Calu3 (cell line): Measurements from ENCODE around the gene IGF1R. TPM values are rescaled to one million over a fixed set of nuclear protein-coding genes. Genes with fewer than 3 reads are reported as not detected.

ENCODE experiments used
- BruUV-seq: library from RNA; stranded (reverse); fragments of 400-500 nt; replicated peaks from 2 replicates; lab custom pipeline; 2021; lab: Mats Ljungman, UMichigan
- CTCF ChIA-PET: fragments of 300-600 bp; sonication (Branson Sonifier 250); formaldehyde crosslinking; loops from one replicate; lab custom pipeline; 2022; ENCODE audit warnings: antibody characterized with exemption; lab: Charles Lee
- DNase-seq: peaks from one replicate; pipeline ENCODE4 v3.0.0; 2022
- H3K27ac Mint-ChIP-seq: one replicate; pipeline ENCODE4 v1.8.0; 2022; ENCODE audit warnings: mixed read lengths; ENCODE audit not compliant: unreplicated experiment
- H3K27me3 Mint-ChIP-seq: one replicate; pipeline ENCODE4 v1.8.0; 2022; ENCODE audit warnings: mixed read lengths; ENCODE audit not compliant: unreplicated experiment
- H3K36me3 Mint-ChIP-seq: one replicate; pipeline ENCODE4 v1.8.0; 2022; ENCODE audit warnings: mild to moderate bottlenecking, moderate library complexity, mixed read lengths; ENCODE audit not compliant: insufficient read depth, unreplicated experiment
- H3K4me1 Mint-ChIP-seq: one replicate; pipeline ENCODE4 v1.8.0; 2022; ENCODE audit warnings: mild to moderate bottlenecking, low read depth, mixed read lengths; ENCODE audit not compliant: unreplicated experiment
- H3K4me3 Mint-ChIP-seq: one replicate; pipeline ENCODE4 v1.8.0; 2022; ENCODE audit warnings: mild to moderate bottlenecking, low read depth, moderate library complexity, mixed read lengths; ENCODE audit not compliant: unreplicated experiment
- H3K9me3 Mint-ChIP-seq: one replicate; pipeline ENCODE4 v1.8.0; 2022; ENCODE audit warnings: low read depth, mixed read lengths; ENCODE audit not compliant: unreplicated experiment
- intact Hi-C: fragments of 100-400 bp; cut with micrococcal nuclease; formaldehyde crosslinking; loops from one replicate; pipeline ENCODE4 v1.10.0; 2022; ENCODE audit not compliant: unreplicated experiment
- total RNA-seq: library from RNA; stranded (reverse); gene quantifications from 2 replicates; pipeline ENCODE4 v1.2.3, GENCODE V29; 2022
- TF ChIP-seq, protein P1 (sequence below): fragments of 200-600 bp; IDR thresholded peaks from one replicate; pipeline ENCODE4 v1.8.0; 2022; ENCODE audit warnings: antibody characterized with exemption; ENCODE audit not compliant: unreplicated experiment

The IGF1R gene
- total RNA-seq, 1 experiment from 2014 or later: 73.9 TPM

DNA sequence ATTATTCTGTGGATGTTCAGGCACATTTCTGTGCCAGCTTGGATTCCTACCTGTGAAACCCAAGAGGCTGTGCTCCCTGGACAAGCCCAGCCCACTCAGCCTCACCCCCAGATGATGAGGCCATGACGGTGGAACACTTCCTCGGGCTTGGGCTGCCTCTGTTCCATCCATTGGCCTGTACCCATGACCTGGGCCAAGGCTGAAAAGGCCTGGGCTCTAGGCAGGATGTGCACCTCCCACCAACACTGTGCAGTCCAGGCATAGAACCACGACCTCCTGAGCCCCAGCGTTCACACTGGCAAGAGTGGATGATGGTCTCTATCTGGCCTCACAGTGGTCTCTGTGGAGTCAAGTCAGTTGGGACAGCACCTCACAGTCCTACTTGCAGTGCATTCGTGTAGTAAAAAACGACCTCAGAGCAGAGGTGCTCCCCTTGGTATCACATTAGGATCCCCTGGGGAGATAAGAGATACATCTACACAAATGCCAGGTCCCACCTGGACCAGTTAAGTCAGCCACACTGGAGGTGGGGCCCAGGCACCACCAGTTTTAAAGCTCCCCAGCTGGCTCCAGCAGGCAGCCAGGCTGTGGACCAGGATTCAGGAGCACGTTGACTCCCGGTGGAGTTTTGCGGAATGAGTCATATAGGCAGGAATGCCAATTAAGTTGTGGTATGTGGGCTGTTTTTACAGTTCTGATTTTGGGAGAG, 39.0 kb upstream of the IGF1R start:
- intact Hi-C loops: loop anchor here (1.0 kb wide), 1 partner anchor 38 kb away; no protein-coding TSS in a partner anchor
- peak; percentile 66 for DNase-seq
- CTCF ChIA-PET: interaction anchor here (1.1 kb wide), 1 partner anchor 514 kb away, joined by 3 read pairs; no protein-coding TSS in a partner anchor
- Mint-ChIP-seq H3K4me3 (no peak overlapping the region), H3K4me1 (peaks cover 14% of the 10 kb centered on the region), H3K27me3 (peaks cover 17% of the 10 kb centered on the region), H3K36me3 (peaks cover 3% of the 10 kb centered on the region), H3K9me3 (no peaks in the 10 kb centered on the region), H3K27ac (no peak overlapping the region)
- TF ChIP-seq, protein P1, sequence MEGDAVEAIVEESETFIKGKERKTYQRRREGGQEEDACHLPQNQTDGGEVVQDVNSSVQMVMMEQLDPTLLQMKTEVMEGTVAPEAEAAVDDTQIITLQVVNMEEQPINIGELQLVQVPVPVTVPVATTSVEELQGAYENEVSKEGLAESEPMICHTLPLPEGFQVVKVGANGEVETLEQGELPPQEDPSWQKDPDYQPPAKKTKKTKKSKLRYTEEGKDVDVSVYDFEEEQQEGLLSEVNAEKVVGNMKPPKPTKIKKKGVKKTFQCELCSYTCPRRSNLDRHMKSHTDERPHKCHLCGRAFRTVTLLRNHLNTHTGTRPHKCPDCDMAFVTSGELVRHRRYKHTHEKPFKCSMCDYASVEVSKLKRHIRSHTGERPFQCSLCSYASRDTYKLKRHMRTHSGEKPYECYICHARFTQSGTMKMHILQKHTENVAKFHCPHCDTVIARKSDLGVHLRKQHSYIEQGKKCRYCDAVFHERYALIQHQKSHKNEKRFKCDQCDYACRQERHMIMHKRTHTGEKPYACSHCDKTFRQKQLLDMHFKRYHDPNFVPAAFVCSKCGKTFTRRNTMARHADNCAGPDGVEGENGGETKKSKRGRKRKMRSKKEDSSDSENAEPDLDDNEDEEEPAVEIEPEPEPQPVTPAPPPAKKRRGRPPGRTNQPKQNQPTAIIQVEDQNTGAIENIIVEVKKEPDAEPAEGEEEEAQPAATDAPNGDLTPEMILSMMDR: no peak
- no TSS peak for BruUV-seq

GRCh38 chr15:98610991-98611390, 37.3 kb upstream of the IGF1R start:
- H3K9me3 Mint-ChIP-seq: no peaks in the 10 kb centered on the region
- intact Hi-C loops: no loop called here
- no peak for DNase-seq

GRCh38 chr15:98611808-98612207, 36.5 kb upstream of the IGF1R start:
- H3K9me3 Mint-ChIP-seq: no peaks in the 10 kb centered on the region
- no TSS peak for BruUV-seq
- no peak overlapping the region for H3K27ac Mint-ChIP-seq
- peaks cover 14% of the 10 kb centered on the region for H3K4me1 Mint-ChIP-seq
- no peak overlapping the region for H3K4me3 Mint-ChIP-seq
- DNase-seq: no peak
- TF ChIP-seq, protein P1: no peak
- CTCF ChIA-PET: no interaction called here
- H3K36me3 Mint-ChIP-seq: no peaks in the 10 kb centered on the region
- peaks cover 21% of the 10 kb centered on the region for H3K27me3 Mint-ChIP-seq
- intact Hi-C loops: no loop called here

More at GRCh38 chr15:98610991-98611390, 37.3 kb upstream of the IGF1R start:
- BruUV-seq: no TSS peak
- H3K27ac Mint-ChIP-seq: no peak overlapping the region
- TF ChIP-seq, protein P1: no peak
- peaks cover 13% of the 10 kb centered on the region for H3K27me3 Mint-ChIP-seq
- H3K4me3 Mint-ChIP-seq: no peak overlapping the region
- CTCF ChIA-PET: interaction anchor here (0.6 kb wide), 1 partner anchor 126 kb away, joined by 4 read pairs; no protein-coding TSS in a partner anchor
- H3K4me1 Mint-ChIP-seq: peaks cover 14% of the 10 kb centered on the region
- H3K36me3 Mint-ChIP-seq: no peaks in the 10 kb centered on the region

DNA sequence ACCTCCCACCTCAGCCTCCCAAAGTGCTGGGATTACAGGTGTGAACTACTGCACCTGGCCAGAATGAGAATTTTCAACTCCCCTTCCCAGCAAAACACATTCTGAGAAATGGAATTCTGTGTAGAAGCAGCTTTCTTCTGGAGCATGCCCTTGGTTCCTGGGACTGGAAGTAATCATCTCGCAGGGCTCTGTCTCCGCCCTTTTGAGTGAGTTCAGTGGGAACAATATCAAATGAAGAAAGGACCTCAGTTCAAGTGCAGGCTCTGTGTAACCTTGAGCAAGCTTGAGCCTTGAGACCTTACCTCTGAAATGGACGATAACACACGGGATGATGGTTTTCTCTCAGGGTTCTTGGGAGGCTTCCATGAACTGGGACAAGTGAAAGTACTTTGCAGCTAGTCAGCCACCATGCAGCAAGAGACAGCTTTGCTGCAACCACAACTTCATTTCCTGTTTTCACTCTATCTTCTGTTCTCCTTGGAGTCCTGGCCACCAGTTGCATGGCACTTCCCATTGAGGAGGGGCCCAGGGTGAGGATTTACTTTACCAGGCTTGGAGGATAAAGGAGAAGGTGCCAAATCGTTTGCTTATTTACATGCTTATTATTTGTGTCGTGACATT, 35.7 kb upstream of the IGF1R start:
- peaks cover 29% of the 10 kb centered on the region for H3K27me3 Mint-ChIP-seq
- no peak overlapping the region for H3K4me3 Mint-ChIP-seq
- peaks cover 14% of the 10 kb centered on the region for H3K4me1 Mint-ChIP-seq
- DNase-seq: no peak
- no peaks in the 10 kb centered on the region for H3K36me3 Mint-ChIP-seq
- CTCF ChIA-PET: no interaction called here
- intact Hi-C loops: no loop called here
- no peaks in the 10 kb centered on the region for H3K9me3 Mint-ChIP-seq
- no TSS peak for BruUV-seq
- no peak overlapping the region for H3K27ac Mint-ChIP-seq
- TF ChIP-seq, protein P1: no peak
